T-helper 2 cell treated with Interferon-gamma antibody and Interleukin-4, amounts not matched to agents 5 μg/mL and 100 μg/mL, for 36 hours (primary cell): ENCODE measurements around the gene ZFAND2B.
"Not testable (repeated sequence)": the region's sequence is repeated elsewhere in the genome, so short reads cannot be mapped to it uniquely, and the experiment has no call there.

Source experiments
- DNase-seq: peaks from one replicate; pipeline ENCODE4 v3.0.0; 2021; ENCODE audit warnings: low spot score
- H3K27ac Mint-ChIP-seq: one replicate; pipeline ENCODE4 v1.8.0; 2021; ENCODE audit warnings: mild to moderate bottlenecking, mixed read lengths
- H3K27me3 Mint-ChIP-seq: one replicate; pipeline ENCODE4 v1.8.0; 2021; ENCODE audit warnings: low read depth, mixed read lengths
- H3K36me3 Mint-ChIP-seq: one replicate; pipeline ENCODE4 v1.8.0; 2021; ENCODE audit warnings: low read depth, mixed read lengths
- H3K4me1 Mint-ChIP-seq: one replicate; pipeline ENCODE4 v1.8.0; 2021; ENCODE audit warnings: low read depth, mixed read lengths
- H3K4me3 Mint-ChIP-seq: one replicate; pipeline ENCODE4 v1.8.0; 2022; ENCODE audit warnings: mild to moderate bottlenecking, moderate library complexity, mixed read lengths
- H3K9me3 Mint-ChIP-seq: one replicate; pipeline ENCODE4 v1.8.0; 2021; ENCODE audit warnings: mixed read lengths

Gene ZFAND2B

DNA sequence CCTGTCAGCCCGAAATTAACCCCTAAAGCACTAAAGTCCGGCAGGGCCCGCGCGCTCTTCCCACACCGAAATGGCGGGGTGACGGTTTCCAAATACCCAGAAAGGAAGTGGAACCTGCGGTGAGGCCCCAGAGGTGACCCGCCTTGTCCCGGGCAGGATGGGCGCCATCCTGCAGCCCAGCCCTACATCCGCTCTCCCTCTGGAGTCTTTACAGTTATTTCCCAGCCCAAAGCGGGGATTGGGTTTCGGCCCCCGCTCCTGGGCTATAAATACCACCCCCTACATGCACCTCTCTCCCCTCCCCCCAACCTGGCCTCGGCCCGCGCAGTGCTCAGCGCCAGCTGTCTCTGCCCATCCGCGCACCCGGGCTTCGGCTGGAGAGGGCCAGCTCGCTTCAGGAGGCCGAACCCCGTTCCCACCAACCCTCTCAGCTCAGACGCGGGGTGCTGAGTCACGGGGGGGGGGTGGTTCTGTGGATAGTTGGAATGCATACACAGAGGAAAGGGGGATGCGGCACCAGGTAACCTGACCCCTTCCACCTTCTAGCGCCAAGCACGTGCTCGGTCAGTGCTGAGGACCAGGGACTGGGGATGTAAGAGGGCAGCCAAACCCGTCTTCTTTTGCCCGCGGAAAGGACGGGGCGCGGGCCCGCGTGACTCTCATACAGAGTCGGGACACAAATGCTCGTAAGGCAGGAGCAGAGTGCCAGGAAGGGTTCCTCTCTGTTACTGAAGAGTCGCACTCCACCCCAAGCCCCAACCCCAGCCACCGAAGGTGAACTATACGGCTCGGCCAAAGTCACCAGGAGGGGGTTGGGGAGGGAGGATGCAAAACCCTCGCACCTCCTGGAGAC, 46.5 kb downstream of the ZFAND2B start, which contains the start of gene TUBA4B:
TSS of gene TUBA4B (plus strand) at position 344 of the 853 bp plus-strand sequence. CDS start at position 509, 165 bp downstream.
- Mint-ChIP-seq H3K4me3 (peak within 1 kb of the TSS; percentile 98), H3K27ac (peak within 1 kb of the TSS; percentile 90), H3K4me1 (peaks cover 48% of the 10 kb centered on the region), H3K9me3 (no peaks in the 10 kb centered on the region), H3K36me3 (peaks cover 50% of the 10 kb centered on the region), H3K27me3 (peaks cover 3% of the 10 kb centered on the region)
- DNase-seq = peak; percentile 63

DNA sequence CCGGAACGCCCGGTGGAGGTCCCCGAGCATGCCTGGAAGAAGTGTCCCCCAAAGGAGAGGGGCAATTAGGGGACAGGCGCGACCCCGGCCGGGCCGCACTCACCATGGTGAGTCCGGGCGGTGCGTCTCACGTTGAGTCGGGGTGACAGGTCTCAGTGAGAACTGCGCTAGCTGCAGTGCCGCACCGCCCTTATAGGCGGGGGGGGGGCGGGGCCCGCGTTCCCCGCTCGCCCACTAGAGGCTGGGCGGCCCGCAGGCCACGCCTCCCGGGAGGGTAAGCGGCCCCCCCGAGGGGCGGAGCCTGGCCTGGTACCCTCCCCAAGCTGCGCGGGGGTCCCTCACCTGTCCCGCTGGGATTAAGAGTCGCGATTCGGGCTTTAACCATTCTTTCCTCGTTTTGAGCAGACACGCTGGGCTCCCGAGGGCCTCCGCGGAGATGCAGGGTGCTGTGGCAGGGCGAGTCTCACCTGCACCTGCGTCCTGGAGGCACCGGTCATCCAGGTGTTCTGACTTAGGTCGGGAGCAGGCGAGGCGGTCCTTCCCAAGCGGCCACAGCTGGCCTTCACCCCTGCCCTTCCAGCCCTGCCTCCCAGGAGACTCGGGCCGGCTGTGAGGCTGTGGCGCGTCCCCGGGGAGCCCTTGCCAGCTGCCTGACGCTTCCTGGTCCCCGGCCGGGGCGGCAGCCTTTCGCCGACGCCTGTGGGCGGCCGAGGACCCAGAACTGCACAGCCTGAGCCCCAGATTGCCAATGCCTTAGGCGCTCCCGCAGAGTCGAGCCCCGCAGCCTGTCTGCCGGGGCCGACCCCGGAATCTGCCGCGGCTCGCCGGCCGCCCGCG, 47.4 kb downstream of the ZFAND2B start, which contains the start of gene TUBA4A:
TSS of gene TUBA4A (minus strand) at position 166 of the 837 bp plus-strand sequence. CDS start at position 106, 60 bp downstream.
- peaks cover 8% of the 10 kb centered on the region for H3K27me3 Mint-ChIP-seq
- peaks cover 42% of the 10 kb centered on the region for H3K36me3 Mint-ChIP-seq
- H3K4me3 Mint-ChIP-seq = peak within 1 kb of the TSS; percentile 98
- peaks cover 40% of the 10 kb centered on the region for H3K4me1 Mint-ChIP-seq
- peak; percentile 86 for DNase-seq
- H3K27ac Mint-ChIP-seq = peak within 1 kb of the TSS; percentile 90
- H3K9me3 Mint-ChIP-seq = no peaks in the 10 kb centered on the region

DNA sequence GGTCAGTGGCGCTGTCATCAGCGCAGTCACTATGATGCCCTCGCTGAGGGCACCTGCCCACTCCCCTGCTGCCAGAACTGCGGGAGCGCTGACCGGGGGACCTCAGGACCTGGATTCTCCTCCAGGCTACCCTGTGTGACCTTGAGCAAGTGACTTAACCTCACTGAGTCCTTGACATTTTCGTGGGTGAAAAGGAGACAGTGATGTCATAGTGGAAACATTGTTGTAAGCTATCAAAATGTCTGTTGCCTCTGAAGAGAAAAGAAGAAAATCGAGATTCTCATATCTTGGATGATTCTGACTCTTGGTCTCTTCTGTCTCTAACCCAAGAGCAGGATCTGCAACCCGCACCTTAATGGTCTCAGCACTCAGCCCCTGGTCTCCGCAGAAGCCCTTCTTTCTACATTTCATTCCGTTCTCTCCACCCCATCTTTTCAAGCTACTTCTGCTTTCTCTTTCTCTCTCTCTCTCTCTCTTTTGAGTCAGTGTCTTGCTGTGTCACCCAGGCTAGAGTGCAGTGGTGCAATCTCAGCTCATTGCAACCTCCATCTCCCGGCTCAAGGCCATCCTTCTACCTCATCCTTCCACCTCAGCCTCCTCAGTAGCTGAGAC, 48.1 kb downstream of the ZFAND2B start:
- H3K27ac Mint-ChIP-seq = peak overlapping the region; percentile 90
- DNase-seq = peak; percentile 54
- H3K4me1 Mint-ChIP-seq = peaks cover 32% of the 10 kb centered on the region
- H3K4me3 Mint-ChIP-seq = peak overlapping the region; percentile 70
- H3K36me3 Mint-ChIP-seq = peaks cover 34% of the 10 kb centered on the region
- H3K27me3 Mint-ChIP-seq = peaks cover 10% of the 10 kb centered on the region
- no peaks in the 10 kb centered on the region for H3K9me3 Mint-ChIP-seq

GRCh38 chr2:219258942-219259341, 52.4 kb downstream of the ZFAND2B start:
- H3K27me3 Mint-ChIP-seq = peaks cover 25% of the 10 kb centered on the region
- not testable (repeated sequence) for DNase-seq, H3K36me3 Mint-ChIP-seq

More at GRCh38 chr2:219258942-219259341, 52.4 kb downstream of the ZFAND2B start:
- not testable (repeated sequence) for H3K9me3 Mint-ChIP-seq, H3K4me3 Mint-ChIP-seq, H3K27ac Mint-ChIP-seq
- peaks cover 11% of the 10 kb centered on the region for H3K4me1 Mint-ChIP-seq
